M059J (cell line): Measurements from ENCODE around the gene LTBP1. TPM values are rescaled to one million over a fixed set of nuclear protein-coding genes. Genes with fewer than 3 reads are reported as not detected.

Experiments used
- DNase-seq: peaks from one replicate; pipeline ENCODE4 v3.0.0-alpha.2; 2012; ENCODE audit warnings: low read depth
- total RNA-seq: library from RNA; depleted of rRNA; stranded (reverse); fragments of >200 nt; shearing (Covaris generic); gene quantifications from 2 replicates; pipeline ENCODE4 v1.2.3, GENCODE V29; 2014

LTBP1 gene
- total RNA-seq, 1 experiment from 2014 or later: 9.2 TPM

GRCh38 chr2:33011941-33012340, 65.2 kb downstream of the LTBP1 start:
- DNase-seq: peak; percentile 55

- DNase-seq: peak; percentile 16
These were observed 66.9 kb downstream of the LTBP1 start for GRCh38 chr2:33013684-33014110.

GRCh38 chr2:33014268-33014667, 67.5 kb downstream of the LTBP1 start:
- DNase-seq: no peak

- DNase-seq: peak; percentile 71
These were observed 68.8 kb downstream of the LTBP1 start for GRCh38 chr2:33015421-33016142.

- no peak for DNase-seq
These were observed 71.5 kb downstream of the LTBP1 start for GRCh38 chr2:33018271-33018670.

GRCh38 chr2:33019796-33020195, 73.0 kb downstream of the LTBP1 start:
- DNase-seq: no peak

- no peak for DNase-seq
These were observed 74.1 kb downstream of the LTBP1 start for GRCh38 chr2:33020883-33021282.

- peak; percentile 25 for DNase-seq
These were observed 74.9 kb downstream of the LTBP1 start for GRCh38 chr2:33021542-33022227.

- no peak for DNase-seq
These were observed 75.7 kb downstream of the LTBP1 start for GRCh38 chr2:33022395-33022985.

GRCh38 chr2:33022989-33023727, 76.4 kb downstream of the LTBP1 start:
- DNase-seq: peak; percentile 75

- DNase-seq: no peak
These were observed 77.2 kb downstream of the LTBP1 start for GRCh38 chr2:33023728-33024500.

- DNase-seq: no peak
These were observed 78.0 kb downstream of the LTBP1 start for GRCh38 chr2:33024758-33025157.

GRCh38 chr2:33029459-33029858, 82.7 kb downstream of the LTBP1 start:
- no peak for DNase-seq

- no peak for DNase-seq
These were observed 83.2 kb downstream of the LTBP1 start for GRCh38 chr2:33029926-33030325.

GRCh38 chr2:33030326-33030725, 83.6 kb downstream of the LTBP1 start:
- DNase-seq: no peak

GRCh38 chr2:33032245-33032644, 85.5 kb downstream of the LTBP1 start:
- DNase-seq: no peak

- DNase-seq: peak; percentile 46
These were observed 86.9 kb downstream of the LTBP1 start for GRCh38 chr2:33033606-33034081.

- DNase-seq: peak; percentile 28
These were observed 88.0 kb downstream of the LTBP1 start for GRCh38 chr2:33034784-33035183.

GRCh38 chr2:33038230-33038629, 91.5 kb downstream of the LTBP1 start:
- no peak for DNase-seq

- DNase-seq: no peak
These were observed 92.0 kb downstream of the LTBP1 start for GRCh38 chr2:33038799-33039198.

GRCh38 chr2:33040541-33040940, 93.8 kb downstream of the LTBP1 start:
- DNase-seq: no peak
